Measurements from ENCODE around the gene ABCC11. TPM values are rescaled to one million over a fixed set of nuclear protein-coding genes. Genes with fewer than 3 reads are reported as not detected.

The ABCC11 gene
- total RNA-seq, 1 donor from 2014 or later: not detected

DNA sequence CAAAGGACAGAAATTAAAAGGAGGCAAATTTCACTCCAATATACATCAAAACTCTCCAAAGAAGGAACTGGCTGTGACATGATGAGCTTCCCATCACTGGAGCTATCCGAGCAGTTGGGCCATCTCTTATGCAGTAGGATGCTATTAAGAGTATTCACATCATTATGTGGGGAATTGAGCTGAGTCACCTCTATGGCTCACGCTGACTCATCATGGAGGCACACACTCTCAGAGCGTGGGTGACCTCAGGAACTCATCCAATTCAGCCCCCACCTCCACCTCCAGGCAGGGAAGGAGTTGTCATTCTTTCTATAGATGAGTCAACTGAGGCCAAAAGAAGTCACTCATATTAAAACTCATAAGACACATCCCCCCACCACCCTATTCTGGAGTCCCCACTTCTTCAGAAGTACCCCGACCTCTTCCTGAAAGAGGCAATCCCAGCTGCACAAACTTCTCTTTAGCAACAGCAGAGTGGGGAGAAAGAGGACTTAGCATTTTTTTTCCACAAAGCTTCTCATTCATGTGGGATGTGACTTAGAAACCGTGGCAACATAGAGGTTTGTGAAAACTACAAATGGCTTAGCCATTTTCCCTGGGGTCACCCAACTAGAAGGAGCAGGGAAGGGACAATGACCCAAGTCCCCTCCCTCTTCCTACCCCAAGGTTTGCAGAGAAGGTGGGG lies 124.1 kb downstream of the ABCC11 start:
- DNase-seq (no peak), ATAC-seq (ENCODE audit: poor library complexity) (no peak)
- intact Hi-C loops (cut with DNase I): no loop called here

DNA sequence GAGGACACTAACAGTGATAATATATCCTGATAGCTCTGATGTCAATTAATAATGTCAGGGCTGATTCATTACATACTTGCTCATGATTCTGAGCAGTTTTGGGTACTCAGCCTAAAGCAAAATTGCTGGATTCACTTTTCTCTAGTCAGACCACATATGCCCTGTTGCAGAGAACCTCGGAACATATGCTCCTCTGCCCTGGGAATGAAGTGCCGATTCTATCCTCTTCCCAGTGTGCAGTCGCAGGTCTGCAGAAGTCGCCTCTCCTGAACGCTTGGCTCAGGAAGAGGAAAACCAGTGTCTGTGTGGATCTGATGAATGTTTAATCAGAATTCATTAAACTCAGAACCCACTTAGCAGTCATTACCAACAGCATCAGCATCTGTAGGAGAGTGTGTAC lies 126.1 kb downstream of the ABCC11 start:
- intact Hi-C loops (cut with DNase I): no loop called here
- ATAC-seq (ENCODE audit: poor library complexity): no peak
- no peak for DNase-seq

DNA sequence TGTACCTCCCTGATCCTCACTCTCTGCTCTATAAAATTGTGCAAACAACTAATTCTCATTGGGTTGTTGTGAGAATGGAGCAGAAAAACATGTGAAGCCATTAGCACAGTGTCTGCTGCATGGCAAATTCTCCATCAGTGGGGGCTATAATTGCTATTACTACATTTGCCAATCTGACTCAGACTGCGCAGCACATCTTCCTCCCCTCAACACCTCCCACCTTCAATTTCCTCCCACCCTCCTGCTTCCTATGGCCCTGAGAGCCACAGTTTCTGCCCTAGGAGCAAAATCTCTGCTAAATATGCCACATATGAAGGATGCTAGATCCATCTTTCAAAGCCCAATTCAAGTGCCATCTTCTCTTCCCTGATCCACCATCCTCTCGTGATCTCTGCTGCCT lies 128.5 kb downstream of the ABCC11 start:
- intact Hi-C loops (cut with DNase I): no loop called here
- ATAC-seq (ENCODE audit: poor library complexity) (no peak), DNase-seq (no peak)

DNA sequence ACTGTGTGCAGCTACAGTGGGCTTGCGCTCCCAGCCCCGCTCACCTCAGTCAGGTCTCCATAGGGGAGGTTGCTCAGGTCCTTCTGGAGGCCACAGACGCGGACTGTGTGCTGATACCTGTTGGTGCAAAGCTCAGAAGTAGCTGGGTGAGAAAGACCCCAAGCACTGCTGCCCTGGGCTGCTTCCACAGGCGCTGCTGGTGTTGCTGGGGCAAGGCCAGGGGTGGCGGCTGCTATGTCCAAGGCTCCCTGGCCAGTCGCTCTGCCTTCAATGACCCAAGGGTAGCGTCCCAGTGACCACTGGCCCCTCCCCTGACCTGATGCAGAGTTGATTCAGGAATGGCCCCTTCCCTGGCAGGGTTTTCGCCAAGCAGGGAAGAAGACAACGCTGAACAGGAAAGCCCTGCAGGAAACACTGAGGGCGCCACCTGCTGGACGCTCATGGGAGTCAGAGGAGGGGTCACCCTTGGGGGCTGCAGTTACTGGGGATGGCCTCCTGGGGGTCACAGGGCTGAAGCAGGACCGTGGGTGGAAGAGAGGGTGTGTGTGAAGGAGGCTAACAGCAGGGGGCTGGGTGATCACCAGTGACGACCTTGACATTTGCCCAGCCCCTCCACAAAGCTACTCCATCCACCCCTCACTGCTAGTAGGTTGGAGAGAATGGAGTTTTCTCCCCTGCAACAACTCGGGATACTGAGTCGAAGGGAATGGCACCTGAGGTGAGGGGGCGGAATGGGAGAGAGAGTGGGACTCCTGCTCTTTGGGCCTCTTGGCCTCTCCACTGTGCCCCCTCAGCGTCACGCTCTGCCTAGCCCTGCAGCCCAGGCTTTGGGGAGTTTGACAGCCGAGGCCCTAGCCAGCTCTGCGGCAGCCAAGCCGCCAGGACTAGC lies 129.9 kb downstream of the ABCC11 start:
- intact Hi-C loops (cut with DNase I): no loop called here
- DNase-seq (no peak), ATAC-seq (ENCODE audit: poor library complexity) (no peak)

Other genes starting within 250 kb of the ABCC11 start
- gene ABCC12, start 91.5 kb downstream of the ABCC11 start, total RNA-seq: not detected
- gene LONP2, start 3.2 kb downstream of the ABCC11 start, total RNA-seq: 58.6 TPM
- 11.4 TPM for gene SIAH1, start 137.9 kb upstream of the ABCC11 start, total RNA-seq

All from Right ventricle myocardium superior (tissue), 1 donor.